CD4-positive, alpha-beta T cell treated with Interleukin-17A for 4 hours (primary cell): ENCODE measurements around the gene CTCF.

ENCODE experiments used
- DNase-seq: peaks from one replicate; pipeline ENCODE4 v3.0.0-alpha.2; 2020; ENCODE audit warnings: mixed read lengths

The CTCF gene

DNA sequence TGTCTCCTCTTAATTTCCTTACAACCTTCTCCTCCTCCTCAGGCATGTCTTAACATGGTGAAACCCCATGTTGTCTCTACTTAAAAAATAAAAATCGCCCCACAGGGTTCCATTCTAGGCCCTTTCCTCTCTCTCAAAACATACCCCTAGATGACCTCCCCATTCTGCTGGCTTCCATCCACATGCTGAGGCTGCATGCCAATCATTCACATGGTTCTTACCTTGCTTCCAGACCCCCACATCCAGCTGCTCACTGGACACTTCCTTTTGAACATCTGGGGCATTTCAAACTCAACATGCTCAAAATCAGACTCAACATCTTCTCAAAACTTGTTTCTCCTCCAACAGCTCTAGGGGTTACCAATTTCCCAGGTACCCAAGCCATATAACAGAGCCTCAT lies 12.4 kb upstream of the CTCF start:
- no peak for DNase-seq

DNA sequence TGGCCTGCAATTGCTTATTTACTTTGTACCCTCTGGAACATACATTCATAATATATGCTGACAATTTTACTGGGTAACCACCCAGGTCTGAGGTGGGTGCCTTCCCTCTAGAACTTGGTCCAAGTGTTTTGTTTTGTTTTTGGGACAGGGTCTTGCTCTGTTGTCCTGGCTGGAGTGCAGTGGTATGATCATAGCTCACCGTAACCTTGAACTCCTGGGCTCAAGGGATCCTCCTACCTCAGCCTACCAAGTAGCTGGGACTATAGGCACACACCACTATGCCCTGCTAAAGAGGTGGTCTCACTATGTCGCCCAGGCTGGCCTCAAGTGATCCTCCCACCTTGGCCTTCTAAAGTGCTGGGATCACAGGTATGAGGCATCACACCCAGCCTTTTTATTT lies 11.2 kb upstream of the CTCF start:
- no peak for DNase-seq

DNA sequence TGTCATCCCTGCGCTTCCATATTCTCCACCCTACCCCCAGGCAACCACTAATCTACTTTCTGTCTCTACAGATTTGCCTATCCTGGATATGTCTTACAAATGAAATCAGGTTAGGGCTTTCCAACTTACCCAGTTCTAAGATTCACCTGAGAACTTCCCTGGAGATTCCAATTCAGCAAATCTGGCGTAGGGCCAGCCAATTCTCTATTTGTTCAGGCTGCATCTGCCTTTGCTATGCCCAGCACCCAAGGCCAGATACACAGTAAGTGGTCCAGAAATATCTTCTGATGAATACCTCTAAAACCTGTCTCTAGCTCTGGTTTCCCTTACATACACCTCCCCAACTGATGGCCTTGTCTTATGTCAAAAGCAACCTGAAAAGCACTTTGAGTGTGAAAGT lies 10.4 kb upstream of the CTCF start:
- no peak for DNase-seq

DNA sequence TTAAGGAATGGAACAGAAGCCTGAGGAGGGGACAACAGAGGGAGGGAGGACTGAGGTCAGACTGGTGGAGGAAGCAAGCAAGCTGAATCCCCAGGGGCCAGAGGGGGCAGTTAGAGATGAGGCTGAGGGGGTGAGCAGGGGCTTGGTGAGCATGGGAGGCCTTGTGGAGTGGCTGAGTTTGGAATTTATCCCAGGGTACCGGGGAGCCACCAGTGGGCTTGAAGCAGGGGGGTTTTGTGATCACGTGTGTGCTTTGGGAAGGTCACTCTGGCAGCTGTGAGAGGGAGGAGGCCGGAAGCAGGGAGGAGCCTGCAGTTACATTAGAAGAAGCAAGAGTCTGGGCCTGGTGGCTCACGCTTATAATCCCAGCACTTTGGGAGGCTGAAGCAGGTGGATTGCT lies 9.8 kb upstream of the CTCF start:
- DNase-seq, result peak; percentile 48

DNA sequence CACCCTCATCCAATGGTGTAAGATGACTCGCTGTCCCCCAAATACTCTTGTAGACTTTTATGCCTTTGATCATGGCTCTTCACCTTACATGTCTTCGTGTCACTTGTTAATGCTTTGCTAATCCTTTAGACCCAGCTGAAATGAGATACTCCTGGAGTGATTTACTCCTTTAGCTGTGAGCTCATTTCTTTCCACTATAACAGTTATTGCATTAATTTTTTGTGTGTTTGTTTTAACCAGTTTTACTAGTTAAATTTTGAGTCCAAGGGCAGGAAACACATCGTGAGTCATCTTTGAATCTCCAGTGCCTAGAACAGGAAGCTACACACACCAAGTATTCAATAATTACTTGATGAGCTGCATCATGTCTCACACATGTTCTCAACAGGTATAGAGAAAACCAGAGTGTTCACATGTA lies 6.5 kb upstream of the CTCF start:
- peak; percentile 42 for DNase-seq

DNA sequence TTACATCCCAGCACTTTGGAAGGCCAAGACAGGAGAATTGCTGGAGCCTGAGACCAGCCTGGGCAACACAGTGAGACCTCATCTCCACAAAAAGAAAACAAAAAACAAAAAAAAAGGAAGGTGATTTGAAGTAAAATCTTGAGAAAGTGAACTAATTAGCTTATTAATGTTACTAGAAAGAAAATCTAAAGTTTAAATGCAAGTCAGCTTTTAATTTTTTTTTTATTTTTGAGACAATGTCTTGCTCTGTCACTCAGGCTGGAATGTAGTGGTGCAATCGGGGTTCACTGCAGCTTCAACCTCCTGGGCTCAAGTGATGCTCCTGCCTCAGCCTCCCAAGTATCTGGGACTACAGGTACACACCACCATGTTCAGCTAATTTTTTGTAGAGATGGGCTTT lies 3.5 kb upstream of the CTCF start:
- no peak for DNase-seq

DNA sequence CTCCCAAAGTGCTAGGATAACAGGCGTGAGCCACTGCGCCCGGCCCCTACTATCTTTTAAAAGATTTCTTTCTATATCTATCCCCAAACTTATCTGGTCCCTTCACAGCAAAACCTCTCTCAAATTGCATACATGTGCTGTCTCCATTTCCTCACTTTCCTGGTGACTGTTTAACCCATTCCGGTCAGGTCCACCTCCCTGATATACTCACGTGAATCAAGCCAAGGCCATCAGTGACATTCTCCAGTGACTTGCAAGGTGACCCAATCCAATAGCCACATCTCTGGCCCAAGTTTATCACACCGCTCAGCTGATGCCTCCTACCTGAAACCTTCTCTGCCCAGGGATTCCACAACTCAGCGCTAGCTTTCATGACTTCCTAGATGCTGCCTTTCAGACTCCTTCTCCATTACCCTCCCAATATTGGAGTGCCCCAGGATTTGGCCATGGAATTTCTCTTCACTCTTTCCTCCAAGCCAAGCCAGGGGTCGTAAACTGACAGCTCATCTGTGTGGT lies 1.4 kb upstream of the CTCF start:
- no peak for DNase-seq

DNA sequence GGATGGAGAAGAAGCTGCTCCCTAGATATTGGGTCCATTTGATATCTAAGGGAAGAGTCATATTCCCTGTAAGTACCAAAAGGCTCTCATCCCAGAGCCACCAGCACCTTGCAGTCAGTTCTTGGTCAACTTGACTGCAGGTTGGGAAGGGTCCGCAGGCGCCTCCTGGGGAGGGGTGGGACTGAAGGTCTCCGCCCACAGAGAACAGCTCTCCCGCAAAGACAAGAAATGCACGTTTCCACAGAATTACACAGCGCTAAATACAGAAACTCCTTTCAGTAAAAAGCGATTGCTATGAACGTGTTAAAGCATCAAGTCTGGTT lies 864 bp upstream of the CTCF start:
- DNase-seq, result no peak

DNA sequence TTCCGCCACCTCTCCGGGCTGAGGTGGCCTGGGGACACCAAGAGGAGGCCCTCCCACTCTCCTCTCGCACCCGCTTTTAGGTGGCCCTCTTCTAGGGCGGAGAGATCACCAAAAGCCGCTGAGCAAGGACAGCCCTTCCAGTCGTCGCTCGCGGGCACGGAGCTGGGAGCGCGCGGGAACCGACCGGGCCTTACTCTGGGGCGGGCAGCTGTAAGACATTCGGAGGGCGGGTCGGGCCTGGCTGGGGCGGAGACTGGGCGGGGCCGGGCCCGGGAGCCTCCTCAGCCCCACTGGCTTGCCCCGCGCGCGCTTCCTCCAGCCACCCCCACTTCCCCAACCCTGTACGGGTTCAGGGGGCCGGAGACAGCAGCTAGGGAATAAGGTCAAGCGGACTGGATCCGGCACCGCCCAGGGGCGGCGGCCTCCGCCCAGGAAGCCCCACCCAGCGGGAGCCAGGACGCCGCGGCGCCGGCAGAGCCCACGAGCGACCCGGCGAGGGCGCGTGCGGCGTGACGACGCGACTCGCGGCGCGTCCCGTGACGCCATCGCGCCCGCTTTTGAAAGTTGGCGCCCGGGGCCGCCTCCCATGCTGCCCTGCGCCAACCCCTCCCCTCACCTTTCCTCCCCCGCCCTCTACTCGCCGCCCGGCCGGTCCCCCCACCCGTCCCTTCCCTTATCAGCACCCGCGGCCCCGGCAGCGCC lies 351 bp upstream of the CTCF start:
- peak; percentile 97 for DNase-seq

DNA sequence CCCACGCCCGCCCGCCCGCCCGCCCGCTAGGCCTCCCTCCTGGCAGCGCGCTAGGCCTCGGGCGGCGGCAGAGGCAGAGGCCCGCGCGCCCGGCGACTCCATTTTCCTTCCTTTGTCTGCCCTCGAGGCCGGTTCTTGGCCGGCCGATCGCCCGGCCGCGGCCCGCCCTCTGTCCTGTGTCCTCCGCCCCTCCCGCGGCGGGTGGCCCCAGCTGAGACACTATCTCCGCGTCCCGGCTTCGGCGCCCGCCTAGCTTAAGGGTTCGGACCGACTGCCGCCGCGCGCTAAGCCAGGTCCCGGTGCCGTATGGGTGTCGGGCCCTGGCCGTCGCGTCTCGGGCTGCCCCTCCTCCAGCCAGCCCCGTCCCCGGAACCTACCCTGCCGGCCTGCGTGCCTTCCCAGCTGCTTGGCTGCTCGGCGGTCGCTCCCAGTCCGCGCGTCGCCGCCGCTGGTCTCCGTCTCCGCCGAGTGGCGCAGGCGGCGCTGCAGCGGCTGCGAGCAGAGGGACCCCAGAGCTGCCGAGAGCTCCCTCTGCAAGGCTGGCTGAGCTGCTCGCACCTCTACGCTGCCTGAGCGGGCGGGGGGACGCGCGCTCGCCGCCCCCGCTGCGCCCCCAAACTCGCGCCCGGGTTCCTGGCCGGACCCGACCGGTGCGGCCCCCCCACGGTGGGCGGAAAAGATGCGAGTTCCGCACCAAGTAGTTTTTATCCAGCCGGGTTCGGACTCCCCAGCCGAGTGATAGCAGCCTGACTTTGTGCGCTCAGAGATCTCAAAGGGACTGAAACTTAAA lies 787 bp downstream of the CTCF start:
- peak; percentile 71 for DNase-seq

DNA sequence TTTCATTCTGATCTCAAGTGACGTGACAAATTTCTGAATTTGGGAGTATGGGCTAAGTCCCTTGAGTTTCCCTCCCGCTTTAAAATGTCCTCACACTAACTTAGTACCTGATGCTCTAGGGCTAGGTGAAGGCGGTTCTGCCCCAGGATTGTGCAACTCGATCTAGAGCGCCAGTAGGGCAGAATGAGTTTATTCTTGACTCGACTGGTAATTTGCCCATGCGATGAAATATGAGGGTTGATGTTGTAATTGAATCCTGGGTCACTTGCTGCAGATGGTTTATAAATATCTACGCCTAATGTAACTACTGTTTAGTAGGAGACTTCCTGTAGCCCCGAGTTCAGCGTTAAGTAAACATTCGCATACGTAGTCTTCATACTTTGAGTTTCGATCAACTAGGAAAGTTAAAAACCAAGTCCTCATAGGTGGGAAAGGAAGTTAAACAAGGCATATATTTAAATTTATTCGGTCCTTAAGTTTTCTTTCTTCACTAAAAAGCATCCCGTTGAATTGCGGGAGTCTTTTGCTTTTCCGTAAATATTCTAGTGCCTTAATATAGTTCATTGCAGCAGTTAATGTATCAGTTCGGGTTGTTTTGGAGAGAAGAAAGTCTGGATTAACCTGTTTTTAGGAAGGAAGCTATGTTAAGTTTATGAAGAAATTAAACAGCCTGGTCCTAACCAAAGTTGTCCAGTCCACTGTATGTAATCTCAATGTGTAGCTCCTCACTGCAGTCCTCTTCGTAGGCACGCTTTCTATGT lies 1.6 kb downstream of the CTCF start:
- DNase-seq, result peak; percentile 43

DNA sequence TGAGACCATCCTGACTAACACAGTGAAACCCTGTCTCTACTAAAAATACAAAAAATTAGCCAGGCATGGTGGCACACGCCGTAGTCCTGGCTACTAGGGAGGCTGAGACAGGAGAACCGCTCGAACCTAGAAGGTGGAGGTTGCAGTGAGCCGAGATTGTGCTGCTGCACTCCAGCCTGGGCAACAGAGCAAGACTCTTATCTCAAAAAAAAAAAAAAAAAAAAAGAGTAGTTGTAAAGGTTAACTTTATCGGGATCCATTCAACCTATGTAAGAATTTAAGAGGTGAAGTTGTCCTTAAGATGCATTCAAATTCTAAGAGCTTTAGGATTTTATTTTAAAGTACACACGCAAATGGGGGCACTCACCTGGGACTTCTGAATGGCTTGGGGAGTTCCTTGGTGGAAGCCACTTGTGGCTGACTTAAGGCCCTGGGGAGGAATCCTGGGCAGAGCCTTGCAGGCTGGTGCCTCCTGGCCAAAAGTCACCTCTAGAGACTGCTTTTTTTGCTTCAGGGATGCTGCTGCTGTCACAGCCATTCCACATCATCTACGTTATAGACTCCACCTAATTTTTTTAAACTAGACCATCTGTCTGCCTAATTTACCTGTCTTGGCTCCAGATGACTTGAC lies 3.3 kb downstream of the CTCF start:
- no peak for DNase-seq

DNA sequence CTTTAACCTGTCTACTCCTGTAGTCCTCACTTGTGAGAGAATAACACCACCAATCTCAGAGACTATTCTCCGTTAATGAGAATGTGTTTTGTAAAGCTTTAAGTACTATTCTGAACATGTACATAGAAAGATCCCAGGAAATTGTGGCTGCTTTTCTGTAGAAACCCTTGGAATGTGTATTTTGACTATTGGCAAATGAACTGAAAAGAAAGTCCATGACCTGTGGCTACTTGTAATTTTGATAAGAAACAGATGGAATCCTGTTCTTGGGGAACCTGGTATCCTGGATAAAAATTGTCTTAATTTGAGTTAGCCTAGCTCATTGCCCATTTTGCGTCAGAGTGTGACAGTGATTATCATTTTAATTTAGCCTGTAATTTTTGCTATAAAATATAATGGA lies 9.1 kb downstream of the CTCF start:
- DNase-seq, result no peak

DNA sequence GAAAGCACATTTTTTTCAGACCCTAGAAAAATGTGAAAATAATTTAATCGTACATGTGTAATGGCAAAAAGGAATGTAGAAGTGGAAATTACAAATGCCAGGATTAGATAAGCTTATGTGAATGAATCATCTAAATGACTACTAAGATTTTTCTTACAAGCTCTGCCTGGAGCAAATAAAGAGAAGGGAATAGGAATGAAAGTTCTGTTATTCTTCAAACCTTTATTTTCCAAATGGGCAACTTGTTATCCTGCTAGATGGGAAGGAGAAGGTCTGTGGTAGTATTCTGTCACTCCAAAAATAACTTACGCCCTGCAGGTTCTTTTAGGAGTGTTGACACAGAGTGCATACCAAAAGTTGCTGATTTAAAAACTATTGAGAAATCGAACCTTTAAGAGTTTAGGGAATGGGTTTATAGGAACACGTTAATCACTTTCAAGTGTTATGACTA lies 9.7 kb downstream of the CTCF start:
- no peak for DNase-seq

DNA sequence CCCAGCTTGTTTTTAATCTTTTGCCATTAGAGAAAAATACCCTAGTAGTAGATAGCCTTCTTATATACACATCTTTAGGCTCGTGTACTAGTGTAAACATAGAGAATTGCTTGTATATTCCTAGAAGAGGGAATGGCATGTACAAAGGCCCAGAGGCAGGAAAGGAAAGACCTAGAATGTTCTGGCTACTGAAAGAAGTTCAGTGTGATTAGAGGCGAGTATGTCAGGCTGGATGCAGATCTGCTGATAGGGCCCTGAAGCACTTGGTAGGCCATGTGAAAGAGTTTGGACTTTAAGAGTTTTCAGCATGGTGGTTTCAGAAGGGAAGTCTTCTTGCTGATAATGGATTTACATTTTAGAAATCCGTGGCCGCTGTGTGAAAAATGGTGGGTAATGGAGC lies 17.4 kb downstream of the CTCF start:
- no peak for DNase-seq

DNA sequence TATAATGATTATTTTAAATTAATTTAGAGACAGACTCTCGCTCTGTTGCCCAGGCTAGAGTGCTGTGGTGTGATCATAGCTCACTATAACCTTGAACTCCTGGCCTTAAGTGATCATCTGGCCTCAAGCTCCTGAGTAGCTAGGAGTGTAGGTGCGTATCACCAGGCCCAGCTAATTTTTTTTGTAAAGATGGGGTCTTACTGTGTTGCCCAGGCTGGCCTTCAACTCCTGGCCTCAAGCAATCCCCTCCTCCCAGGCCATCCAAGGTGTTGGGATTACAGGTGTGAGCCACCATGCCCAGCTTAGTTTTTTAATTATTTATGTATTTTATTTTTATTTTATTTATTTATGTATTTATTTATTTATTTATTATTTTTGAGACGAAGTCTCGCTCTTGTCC lies 17.9 kb downstream of the CTCF start:
- DNase-seq, result no peak

DNA sequence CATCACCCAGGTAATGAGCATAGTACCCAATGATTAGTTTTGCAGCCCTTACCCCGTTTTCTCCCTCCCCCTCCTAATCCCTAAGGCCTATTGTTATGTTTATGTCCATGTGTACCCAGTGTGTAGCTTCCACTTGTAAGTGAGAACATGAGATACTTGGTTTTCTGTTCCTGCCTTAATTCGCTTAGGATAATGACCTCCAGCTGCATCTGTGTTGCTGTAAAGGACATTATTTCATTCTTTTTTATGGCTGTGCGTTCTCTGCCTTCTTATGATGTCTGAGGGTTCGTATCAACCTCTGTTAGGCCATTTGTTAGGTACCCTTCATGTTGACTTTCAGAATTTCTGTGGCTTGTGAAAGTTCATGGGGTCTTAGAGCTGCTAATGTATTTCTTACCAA lies 31.0 kb downstream of the CTCF start:
- no peak for DNase-seq

DNA sequence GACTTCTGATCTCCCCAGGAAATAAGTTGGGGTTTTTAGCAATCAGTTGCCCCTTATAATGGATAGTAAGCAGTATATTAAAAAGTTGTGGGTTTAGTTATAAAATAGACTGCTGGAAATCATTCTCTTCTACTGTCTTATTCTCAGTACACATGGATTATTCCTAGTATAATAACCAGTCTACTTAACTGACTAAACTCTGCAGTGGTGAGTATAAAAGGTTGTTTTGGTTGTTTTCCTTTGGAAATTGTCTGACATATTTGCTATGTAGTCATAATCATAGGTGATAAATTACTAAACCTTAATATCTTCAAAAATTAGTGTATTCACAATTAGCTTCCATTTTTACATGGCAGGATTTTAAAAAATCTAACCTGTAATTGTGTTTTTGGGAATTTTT lies 31.4 kb downstream of the CTCF start:
- no peak for DNase-seq

DNA sequence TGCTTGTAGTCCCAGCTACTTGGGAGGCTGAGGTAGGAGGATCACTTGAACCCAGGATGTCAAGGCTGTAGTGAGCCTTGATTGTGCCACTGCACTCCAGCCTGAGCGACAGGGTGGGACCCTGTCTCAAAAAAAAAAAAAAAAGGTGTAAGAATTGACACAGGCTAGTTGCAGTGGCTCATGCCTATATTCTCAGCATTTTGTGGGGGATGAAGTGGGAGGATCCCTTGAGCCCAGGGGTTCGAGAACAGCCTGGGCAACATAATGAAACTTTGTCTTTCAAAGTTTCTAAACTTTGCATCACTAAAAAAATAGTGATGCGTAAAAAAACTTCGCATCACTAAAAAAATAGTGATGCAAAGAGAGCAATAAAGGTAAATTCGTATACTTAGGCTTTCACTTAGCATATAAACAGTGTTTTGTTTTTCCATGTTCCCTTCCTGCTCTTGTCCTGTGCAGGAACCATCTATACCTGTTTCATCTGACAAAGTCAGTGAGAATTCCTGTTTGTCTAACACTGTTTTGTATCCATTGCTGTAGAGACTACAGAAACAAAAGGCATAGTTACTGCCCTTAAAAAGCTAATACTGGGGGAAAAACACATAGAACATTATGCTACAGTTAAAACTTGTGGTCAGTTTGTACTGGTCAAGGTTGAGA lies 32.1 kb downstream of the CTCF start:
- no peak for DNase-seq

DNA sequence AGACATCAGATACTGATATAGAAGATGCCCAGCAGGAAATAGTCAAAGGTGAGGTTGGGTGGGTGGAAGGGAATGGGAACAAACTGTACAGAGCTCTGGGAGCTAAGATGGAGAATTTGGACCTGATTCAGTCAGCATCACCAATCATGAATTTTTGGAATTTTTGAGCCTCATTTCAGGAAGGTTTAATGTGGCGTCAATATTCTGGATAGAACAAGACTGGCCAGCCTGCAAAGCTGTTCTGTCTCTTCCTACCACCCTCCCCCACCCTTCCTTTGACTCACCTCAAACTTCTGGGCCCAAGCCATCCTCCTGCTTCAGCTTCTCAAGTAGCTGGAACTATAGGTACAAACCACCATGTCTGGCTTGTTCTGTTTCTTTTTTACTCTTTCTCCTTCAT lies 32.6 kb downstream of the CTCF start:
- DNase-seq, result peak; percentile 22

DNA sequence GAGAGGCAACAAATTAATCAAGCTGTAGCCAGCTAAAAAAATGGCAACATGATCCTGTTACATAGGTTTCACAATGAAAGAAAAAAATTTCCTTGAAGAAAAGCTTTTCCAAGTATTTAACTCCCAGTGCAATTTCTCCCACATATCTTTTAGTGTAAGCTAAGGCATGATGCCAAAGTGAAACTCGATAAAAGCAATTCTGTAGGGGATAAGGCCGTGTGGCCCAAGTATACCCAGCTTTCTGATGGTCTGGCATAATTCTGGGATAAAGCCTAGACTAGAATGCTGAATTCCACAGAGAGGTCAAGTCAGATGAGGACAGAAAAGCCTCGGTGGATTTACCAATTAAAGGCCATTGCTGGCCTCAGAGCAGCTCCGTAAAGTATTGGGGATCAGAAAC lies 36.2 kb downstream of the CTCF start:
- DNase-seq, result no peak

DNA sequence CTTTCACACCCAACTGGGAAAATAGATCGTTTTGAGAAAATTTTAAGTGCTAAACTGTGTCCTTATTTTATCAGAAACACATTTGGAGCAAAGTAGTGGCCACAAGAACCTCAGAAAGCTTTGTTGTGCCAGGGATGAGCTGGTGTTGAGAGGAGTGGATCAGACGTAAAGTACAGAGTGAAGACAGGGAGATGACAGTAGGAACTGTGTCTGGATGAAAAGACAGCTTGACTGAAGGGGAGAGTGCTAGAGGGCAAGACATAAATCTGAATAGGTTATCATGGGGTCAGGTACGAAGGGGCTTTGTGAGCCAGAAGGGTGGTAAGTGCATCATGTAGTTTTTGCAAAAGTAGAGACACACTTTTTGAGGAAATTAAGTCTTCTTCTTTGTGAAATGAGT lies 43.3 kb downstream of the CTCF start:
- no peak for DNase-seq

DNA sequence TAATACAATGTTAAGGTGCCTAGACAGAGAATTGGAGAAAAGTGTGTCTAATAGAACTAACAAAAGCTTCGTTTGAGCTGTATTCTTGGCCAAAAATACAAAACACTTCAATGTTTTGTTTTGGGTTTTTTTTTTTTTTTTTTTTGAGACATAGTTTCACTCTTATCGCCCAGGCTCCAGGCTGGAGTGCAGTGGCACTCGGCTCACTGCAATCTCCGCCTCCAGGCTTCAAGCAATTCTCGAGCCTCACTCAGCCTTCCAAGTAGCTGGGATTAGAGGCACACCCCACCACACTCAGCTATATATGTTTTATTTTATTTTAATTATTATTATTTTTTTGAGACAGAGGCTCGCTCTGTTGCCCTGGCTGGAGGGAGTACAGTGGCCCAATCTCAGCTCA lies 44.3 kb downstream of the CTCF start:
- DNase-seq, result no peak
